ENCODE data around the gene LILRB5. TPM values are rescaled to one million over a fixed set of nuclear protein-coding genes. Genes with fewer than 3 reads are reported as not detected.
"Not testable (repeated sequence)": the region's sequence is repeated elsewhere in the genome, so short reads cannot be mapped to it uniquely, and the experiment has no call there.

LILRB5 gene
- total RNA-seq, 1 experiment from 2014 or later = not detected

DNA sequence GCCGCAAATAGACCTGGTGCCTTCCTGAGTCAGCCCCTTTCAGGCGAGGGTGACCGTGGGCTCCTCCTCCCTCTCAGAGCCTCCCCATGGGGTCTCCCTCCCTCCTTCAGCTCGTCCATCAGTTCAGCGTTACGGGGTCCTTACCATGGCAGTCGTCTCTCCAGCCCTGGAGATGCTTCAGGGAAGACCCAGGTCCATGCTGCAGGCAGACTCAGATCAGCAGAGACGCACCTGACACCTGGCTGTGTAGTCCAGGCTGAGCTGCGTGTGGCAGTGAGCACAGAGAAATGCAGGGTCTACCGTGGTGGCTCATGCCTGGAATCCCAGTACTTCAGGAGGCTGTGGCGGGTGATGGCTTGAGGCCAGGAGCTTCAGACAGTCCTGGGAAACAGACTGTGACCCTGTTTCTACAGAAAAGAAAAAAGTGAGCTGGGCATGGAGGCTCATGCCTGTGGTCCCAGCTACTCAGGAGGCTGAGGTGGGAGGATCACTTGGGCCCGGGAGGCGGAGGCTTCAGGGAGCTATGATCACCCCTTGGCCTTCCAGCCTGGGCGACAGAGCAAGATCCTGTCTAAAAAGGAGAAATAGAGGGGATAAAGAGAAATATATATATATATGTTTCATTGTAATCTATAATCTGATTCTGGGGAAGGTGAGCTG is 33.7 kb downstream of the LILRB5 start:
- H3K4me2 ChIP-seq; H3K79me2 ChIP-seq (ENCODE audit: low read depth); H3K27ac ChIP-seq; H3K4me1 ChIP-seq (replicated peaks; ENCODE audit: insufficient read depth); H3K9me3 ChIP-seq (ENCODE audit: insufficient read depth, low read depth); DNase-seq; BruUV-seq (replicated peaks); H3K4me3 ChIP-seq; H4K20me1 ChIP-seq (ENCODE audit: insufficient read depth); intact Hi-C loops (cut with micrococcal nuclease; ENCODE audit: unreplicated experiment); H3K36me3 ChIP-seq (ENCODE audit: low read depth); H3K9me2 ChIP-seq (ENCODE audit: insufficient read depth); H3F3A ChIP-seq (ENCODE audit: insufficient read depth, low read depth); H2AFZ ChIP-seq: not testable (repeated sequence)
- H3K27me3 ChIP-seq (ENCODE audit: insufficient read depth, low read depth) = peaks cover 38% of the 10 kb centered on the region
- CTCF ChIA-PET = interaction anchor here (0.7 kb wide), 1 partner anchor 418 kb away, joined by 6 read pairs; no protein-coding TSS in a partner anchor
- POLR2A ChIA-PET (ENCODE audit: unreplicated experiment) = interaction anchor here (0.6 kb wide), 1 partner anchor 35 kb away, joined by 3 read pairs; no protein-coding TSS in a partner anchor

GRCh38 chr19:54222474-54223276 is 34.4 kb downstream of the LILRB5 start, which contains the start of gene LILRB3:
Gene LILRB3 (minus strand): TSS chr19:54223007. CDS start chr19:54222976, 31 bp downstream.
- H3K4me3 ChIP-seq; H3K36me3 ChIP-seq (ENCODE audit: low read depth); H3K79me2 ChIP-seq (ENCODE audit: low read depth); H3K9me3 ChIP-seq (ENCODE audit: insufficient read depth, low read depth); H3F3A ChIP-seq (ENCODE audit: insufficient read depth, low read depth); DNase-seq; CTCF ChIA-PET; H3K4me1 ChIP-seq (replicated peaks; ENCODE audit: insufficient read depth); H3K27ac ChIP-seq; H3K4me2 ChIP-seq; H3K9me2 ChIP-seq (ENCODE audit: insufficient read depth); H2AFZ ChIP-seq; BruUV-seq (replicated peaks); intact Hi-C loops (cut with micrococcal nuclease; ENCODE audit: unreplicated experiment); H4K20me1 ChIP-seq (ENCODE audit: insufficient read depth): not testable (repeated sequence)
- POLR2A ChIA-PET (ENCODE audit: unreplicated experiment) = interaction anchor here (0.6 kb wide), 1 partner anchor 35 kb away, joined by 3 read pairs; no protein-coding TSS in a partner anchor
- peaks cover 34% of the 10 kb centered on the region for H3K27me3 ChIP-seq (ENCODE audit: insufficient read depth, low read depth)

DNA sequence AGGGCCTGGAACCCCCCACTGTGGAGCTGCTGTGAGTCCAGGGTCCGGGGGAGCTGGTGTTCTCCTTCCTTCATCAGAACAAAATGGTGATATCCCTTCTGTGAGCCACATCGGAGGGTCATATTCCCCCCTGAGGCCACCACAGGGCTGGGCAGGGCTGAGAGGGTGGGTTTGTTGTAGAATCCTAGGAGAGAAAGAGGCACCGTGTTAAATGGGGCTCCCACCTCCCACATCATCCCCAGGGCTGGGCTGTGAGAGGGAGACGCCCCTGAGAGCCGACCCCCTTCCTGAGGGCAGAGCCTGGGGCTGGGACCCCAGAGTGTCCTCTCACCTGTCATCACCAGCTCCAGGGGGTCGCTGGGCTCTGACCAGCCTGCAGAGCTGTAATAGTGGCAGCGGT is 35.1 kb downstream of the LILRB5 start:
- H3K4me3 ChIP-seq; H2AFZ ChIP-seq; H3K9me2 ChIP-seq (ENCODE audit: insufficient read depth); H3K4me2 ChIP-seq; H3K36me3 ChIP-seq (ENCODE audit: low read depth); CTCF ChIA-PET; BruUV-seq (replicated peaks); POLR2A ChIA-PET (ENCODE audit: unreplicated experiment); H4K20me1 ChIP-seq (ENCODE audit: insufficient read depth); H3K4me1 ChIP-seq (replicated peaks; ENCODE audit: insufficient read depth); H3K9me3 ChIP-seq (ENCODE audit: insufficient read depth, low read depth); H3K79me2 ChIP-seq (ENCODE audit: low read depth); intact Hi-C loops (cut with micrococcal nuclease; ENCODE audit: unreplicated experiment); H3K27ac ChIP-seq; H3F3A ChIP-seq (ENCODE audit: insufficient read depth, low read depth); DNase-seq: not testable (repeated sequence)
- peaks cover 29% of the 10 kb centered on the region for H3K27me3 ChIP-seq (ENCODE audit: insufficient read depth, low read depth)

- H3K9me2 ChIP-seq (ENCODE audit: insufficient read depth); H3F3A ChIP-seq (ENCODE audit: insufficient read depth, low read depth); DNase-seq; H4K20me1 ChIP-seq (ENCODE audit: insufficient read depth); H2AFZ ChIP-seq; H3K4me2 ChIP-seq; H3K27ac ChIP-seq; H3K4me1 ChIP-seq (replicated peaks; ENCODE audit: insufficient read depth); CTCF ChIA-PET; BruUV-seq (replicated peaks); H3K36me3 ChIP-seq (ENCODE audit: low read depth); H3K4me3 ChIP-seq; POLR2A ChIA-PET (ENCODE audit: unreplicated experiment); H3K9me3 ChIP-seq (ENCODE audit: insufficient read depth, low read depth); H3K79me2 ChIP-seq (ENCODE audit: low read depth): not testable (repeated sequence)
- H3K27me3 ChIP-seq (ENCODE audit: insufficient read depth, low read depth) = peaks cover 12% of the 10 kb centered on the region; the same call in 1 of the 2 replicates
- intact Hi-C loops (cut with micrococcal nuclease; ENCODE audit: unreplicated experiment) = loop anchor here (2.0 kb wide), 1 partner anchor 21 kb away; no protein-coding TSS in a partner anchor
Measured at GRCh38 chr19:54219702-54220101, 37.4 kb downstream of the LILRB5 start.

Data from PC-9 (cell line).